ENCODE data around the gene FAM8A1.
A peak's percentile ranks its signal among the peaks of the same experiment; 100 is the strongest.
"Not testable (repeated sequence)": the region's sequence is repeated elsewhere in the genome, so short reads cannot be mapped to it uniquely, and the experiment has no call there.

FAM8A1 gene

GRCh38 chr6:17599877-17600526, at the start of gene FAM8A1:
Gene FAM8A1, plus strand, starts transcription at chr6:17600302. Its CDS starts 108 bp downstream, at chr6:17600410.
- DNase-seq = peak; percentile 95

GRCh38 chr6:17551383-17551958, 48.6 kb upstream of the FAM8A1 start:
- DNase-seq = no peak

GRCh38 chr6:17552861-17553260, 47.2 kb upstream of the FAM8A1 start:
- DNase-seq = no peak

GRCh38 chr6:17556014-17556413, 44.1 kb upstream of the FAM8A1 start:
- no peak for DNase-seq

GRCh38 chr6:17562636-17563035, 37.5 kb upstream of the FAM8A1 start:
- DNase-seq = no peak

- DNase-seq = no peak
These were observed 34.7 kb upstream of the FAM8A1 start for GRCh38 chr6:17565399-17565798.

GRCh38 chr6:17574866-17575560, 25.1 kb upstream of the FAM8A1 start:
- DNase-seq = no peak

GRCh38 chr6:17577059-17577458, 23.0 kb upstream of the FAM8A1 start:
- DNase-seq = no peak

GRCh38 chr6:17580518-17581048, 19.5 kb upstream of the FAM8A1 start:
- DNase-seq = peak; percentile 45

- DNase-seq = not testable (repeated sequence)
These were observed 18.8 kb upstream of the FAM8A1 start for GRCh38 chr6:17581282-17581681.

GRCh38 chr6:17583811-17584210, 16.3 kb upstream of the FAM8A1 start:
- no peak for DNase-seq

- no peak for DNase-seq
These were observed 15.8 kb upstream of the FAM8A1 start for GRCh38 chr6:17584241-17584803.

- no peak for DNase-seq
These were observed 14.2 kb upstream of the FAM8A1 start for GRCh38 chr6:17585766-17586490.

- DNase-seq = not testable (repeated sequence)
These were observed 13.5 kb upstream of the FAM8A1 start for GRCh38 chr6:17586623-17587022.

- no peak for DNase-seq
These were observed 12.1 kb upstream of the FAM8A1 start for GRCh38 chr6:17588011-17588410.

GRCh38 chr6:17589406-17590096, 10.6 kb upstream of the FAM8A1 start:
- no peak for DNase-seq

GRCh38 chr6:17591287-17591686, 8.8 kb upstream of the FAM8A1 start:
- no peak for DNase-seq

GRCh38 chr6:17593246-17593645, 6.9 kb upstream of the FAM8A1 start:
- DNase-seq = no peak

GRCh38 chr6:17596085-17596484, 4.0 kb upstream of the FAM8A1 start:
- DNase-seq = no peak

GRCh38 chr6:17600527-17601385, 654 bp downstream of the FAM8A1 start:
- peak; percentile 41 for DNase-seq

GRCh38 chr6:17601386-17601703, 1.2 kb downstream of the FAM8A1 start:
- DNase-seq = no peak

All from stimulated activated CD4-positive, alpha-beta T cell treated with anti-CD3 and anti-CD28 coated beads, Interleukin-12 subunit alpha, Interleukin-12 subunit beta, amount 100 ng/mL, for 4 hours (primary cell).